Measurements from ENCODE around the gene PCDHB4. TPM values are rescaled to one million over a fixed set of nuclear protein-coding genes. Genes with fewer than 3 reads are reported as not detected.

The PCDHB4 gene
- total and polyA plus RNA-seq, 2 of the 8 experiments (the other 6 are each of a cell fraction or from before 2014, with no cell fraction given): 1.3 to 1.5 TPM

GRCh38 chr5:141084487-141084989, 37.1 kb upstream of the PCDHB4 start:
- H3K79me1 ChIP-seq (ENCODE audit: low read depth, low read length): no peaks in the 10 kb centered on the region
- no peak overlapping the region for H2BK5ac ChIP-seq (ENCODE audit: low read depth, low read length)
- no peak overlapping the region for H2BK12ac ChIP-seq (ENCODE audit: low read depth, low read length)
- peak overlapping the region; percentile 45 to 74 (median 62); a peak in 7 of 8 replicates for H3K4me3 ChIP-seq (ENCODE audit: extremely low read depth in 1 of 4, insufficient read depth in 2 of 4, low read depth in 3 of 4, low read length in 4 of 4)
- no peaks in the 10 kb centered on the region; the same call in 1 of the 2 replicates for H3K23me2 ChIP-seq (ENCODE audit: low read depth, low read length)
- no peaks in the 10 kb centered on the region for H3K27me3 ChIP-seq (replicated peaks in 1 of 4; ENCODE audit: control insufficient read depth in 3 of 4, extremely low read depth in 1 of 4, insufficient read depth in 3 of 4, low read length in 3 of 4)
- no peak overlapping the region for H2AK5ac ChIP-seq (ENCODE audit: low read depth, low read length)
- no peak overlapping the region for H2BK120ac ChIP-seq (replicated peaks; ENCODE audit: low read depth, low read length)
- peak overlapping the region; percentile 87 for H2AFZ ChIP-seq (ENCODE audit: low read length)
- H2BK20ac ChIP-seq (ENCODE audit: low read length): no peak overlapping the region
- ChIA-PET POLR2A (ENCODE audit: partially characterized antibody) (interaction anchor here (1.0 kb wide), 1 partner anchor 16 kb away, joined by 3 read pairs; no protein-coding TSS in a partner anchor), CTCF (ENCODE audit: partially characterized antibody) (interaction anchor here (0.5 to 3.4 kb wide), 23 partner anchors 9 to 479 kb away, joined by 3 to 24 read pairs (median 4); partner anchors contain the start of genes PCDHA10, PCDHB10, PCDHB16 and PCDHB2)
- no peak overlapping the region for H3K56ac ChIP-seq (replicated peaks; ENCODE audit: insufficient read length, low read depth, low read length)
- H3K79me2 ChIP-seq (ENCODE audit: control insufficient read depth in 1 of 2, insufficient read depth in 2 of 2, low read length in 2 of 2): no peaks in the 10 kb centered on the region
- H3K18ac ChIP-seq (ENCODE audit: extremely low read depth, low read length): peak overlapping the region; percentile 57; the same call in 1 of the 2 replicates
- H3K4me2 ChIP-seq (ENCODE audit: insufficient read depth in 1 of 2, low read depth in 2 of 2, low read length in 2 of 2): peak overlapping the region; percentile 64 to 76
- H4K5ac ChIP-seq (ENCODE audit: insufficient read length, low read depth, low read length): no peak overlapping the region
- H4K20me1 ChIP-seq (replicated peaks in 1 of 2; ENCODE audit: control insufficient read depth in 1 of 2, insufficient read depth in 2 of 2, low read length in 2 of 2): no peaks in the 10 kb centered on the region
- peaks cover 0 to 4% (median 0%) of the 10 kb centered on the region in 4 experiments; a peak in 1 of 7 replicates for H3K4me1 ChIP-seq (replicated peaks in 1 of 4; ENCODE audit: control insufficient read depth in 3 of 4, insufficient read depth in 4 of 4, low read length in 3 of 4)
- FAIRE-seq (peak; percentile 91), DNase-seq (ENCODE audit: low read depth in 1 of 2, low spot score in 2 of 2) (peak; percentile 44 to 66)
- H4K91ac ChIP-seq (replicated peaks; ENCODE audit: insufficient read length, low read length): peak overlapping the region; percentile 52
- H3K23ac ChIP-seq (ENCODE audit: insufficient read length): no peak overlapping the region
- 33% methylated on average over 21 of the region's 21 CpGs; no CpG with 5 or more reads in 1 of the 2 experiments for WGBS, 2 experiments (ENCODE audit: extremely low coverage in 1 of 2, insufficient coverage in 1 of 2, insufficient read length in 1 of 2, insufficient replicate concordance in 2 of 2, low coverage in 1 of 2, low lambda C conversion rate in 2 of 2, missing lambda C conversion rate in 1 of 2)
- H3K9me3 ChIP-seq (ENCODE audit: insufficient read depth in 2 of 2, low read depth in 1 of 2, low read length in 1 of 2): no peaks in the 10 kb centered on the region; a peak in 1 of 4 replicates
- no peak overlapping the region for H3K4ac ChIP-seq (replicated peaks; ENCODE audit: insufficient read length, low read depth, low read length)
- H3K9ac ChIP-seq (replicated peaks in 1 of 4; ENCODE audit: extremely low read depth in 1 of 4, low read depth in 3 of 4, low read length in 3 of 4): peak overlapping the region in 3 of 4 experiments; percentile 73 to 92 (median 74); a peak in 5 of 7 replicates
- H2BK15ac ChIP-seq (ENCODE audit: low read length): no peak overlapping the region
- peak overlapping the region; percentile 68 for H3K27ac ChIP-seq (ENCODE audit: low read depth, low read length)
- H4K8ac ChIP-seq (ENCODE audit: extremely low read depth, insufficient read depth, low read length): peak overlapping the region; percentile 11; the same call in 1 of the 2 replicates
- no peak overlapping the region for H3K14ac ChIP-seq (ENCODE audit: insufficient read length)
- no peaks in the 10 kb centered on the region; a peak in 1 of 8 replicates for H3K36me3 ChIP-seq (ENCODE audit: control insufficient read depth in 2 of 4, insufficient read depth in 4 of 4, low read length in 3 of 4)
- peak; percentile 35; the same call in 1 of the 2 replicates for TF ChIP-seq POLR2AphosphoS5 (IDR thresholded peaks at IDR 0.05; ENCODE audit: low read depth, low read length)
- peak; percentile 39 for TF ChIP-seq ASH2L (IDR thresholded peaks at IDR 0.05; ENCODE audit: low read length)
- TF ChIP-seq SAP30 (IDR thresholded peaks at IDR 0.05; ENCODE audit: insufficient read depth, insufficient replicate concordance, low read length): no peak
- no peak for TF ChIP-seq EGR1 (IDR thresholded peaks at IDR 0.05; ENCODE audit: borderline replicate concordance, low read depth, low read length)
- peak; percentile 62 for TF ChIP-seq TBP (IDR thresholded peaks at IDR 0.05; ENCODE audit: low read depth, low read length)
- TF ChIP-seq POLR2A (IDR thresholded peaks at IDR 0.05; ENCODE audit: control extremely low read depth in 1 of 2, low read depth in 2 of 2, low read length in 2 of 2): peak in 1 of 2 experiments; percentile 66; a peak in 2 of 3 replicates
- TF ChIP-seq RXRA (IDR thresholded peaks at IDR 0.05; ENCODE audit: insufficient read depth, low read depth, low read length): no peak
- no peak for TF ChIP-seq CBX5 (IDR thresholded peaks at IDR 0.05; ENCODE audit: low read depth, low read length)
- peak; percentile 50; the same call in 1 of the 2 replicates for TF ChIP-seq SP4 (IDR thresholded peaks at IDR 0.05; ENCODE audit: low read length)
- peak; percentile 71 to 84 for TF ChIP-seq RAD21 (IDR thresholded peaks at IDR 0.05 in 1 of 2, conservative IDR thresholded peaks at IDR 0.05 in 1 of 2; ENCODE audit: low read depth in 2 of 2, low read length in 2 of 2)
- no peak for TF ChIP-seq SP2 (IDR thresholded peaks at IDR 0.05; ENCODE audit: low read length)
- TF ChIP-seq TAF1 (IDR thresholded peaks at IDR 0.05; ENCODE audit: low read depth, low read length): peak; percentile 77
- TF ChIP-seq CHD2 (IDR thresholded peaks at IDR 0.05; ENCODE audit: low read length): no peak

Measured in H1 (cell line).